HepG2 (cell line): ENCODE data around the gene SEMA4F. TPM values are rescaled to one million over a fixed set of nuclear protein-coding genes. Genes with fewer than 3 reads are reported as not detected.

ENCODE experiments used
- ATAC-seq: fragments of 200-7000 bp; cut with Tn5 transposase; 3 replicates; pipeline ENCODE4 v1.9.1; 2020; ENCODE audit warnings: mild to moderate bottlenecking, moderate library complexity
- BruUV-seq: library from RNA; stranded (reverse); fragments of 400-500 nt; replicated peaks from 2 replicates; lab custom pipeline; 2021; lab: Mats Ljungman, UMichigan
- CTCF ChIA-PET: fragments of 300-600 bp; formaldehyde crosslinking; extraction: SDS; loops from one replicate; lab custom pipeline; 2021; ENCODE audit warnings: low total read pairs, inconsistent platforms, low intra/inter-chr PET ratio; lab: Yijun Ruan, JAX
- POLR2A ChIA-PET: fragments of 350-600 bp; sonication (Branson Sonifier 250); formaldehyde crosslinking; loops from one replicate; lab custom pipeline; 2020; ENCODE audit warnings: antibody characterized with exemption, inconsistent platforms; lab: Yijun Ruan, JAX
- DNase-seq: peaks from one replicate; pipeline ENCODE4 v3.0.0-alpha.2; 2015; ENCODE audit warnings: low spot score
- FAIRE-seq: peaks from 3 replicates; lab custom pipeline; 2011; peaks lifted over from hg19 to GRCh38; lab: Jason Lieb, UNC
- H2AFZ ChIP-seq: one replicate; pipeline ENCODE4 v1.6.1; 2011; ENCODE audit warnings: low read length, inconsistent platforms
- H3K27ac ChIP-seq: fragments of 300-600 bp; 3 replicates; pipeline ENCODE4 v1.8.0; 2011; ENCODE audit warnings: mixed run types, mild to moderate bottlenecking, mixed read lengths, low read length, inconsistent platforms; ENCODE audit not compliant: insufficient read depth; ENCODE audit errors: extremely low read length
- H3K27me3 ChIP-seq, 2 experiments: fragments of 200-600 bp in 1 of 2; 2 replicates in 1 of 2; 3 replicates in 1 of 2; pipeline versions ENCODE4 v1.6.0 to v1.8.0; 2011; ENCODE audit warnings: low read length in 2 of 2, mild to moderate bottlenecking in 2 of 2, moderate library complexity in 2 of 2, inconsistent platforms in 1 of 2; ENCODE audit not compliant: insufficient read depth in 2 of 2, control insufficient read depth in 1 of 2
- H3K36me3 ChIP-seq, 2 experiments: fragments of 200-600 bp in 1 of 2; replicated peaks in 1 of 2; 2 replicates in 1 of 2; 3 replicates in 1 of 2; pipeline versions ENCODE4 v1.5.1 to v1.8.0; 2011; ENCODE audit warnings: low read length in 2 of 2, inconsistent platforms in 1 of 2; ENCODE audit not compliant: insufficient read depth in 2 of 2, control insufficient read depth in 1 of 2
- H3K4me1 ChIP-seq: 2 replicates; pipeline ENCODE4 v1.5.1; 2012; ENCODE audit warnings: low read length, inconsistent platforms; ENCODE audit not compliant: insufficient read depth
- H3K4me2 ChIP-seq: 2 replicates; pipeline ENCODE4 v1.6.0; 2011; ENCODE audit warnings: low read depth, low read length, inconsistent platforms
- H3K4me3 ChIP-seq, 3 experiments: fragments of 200-600 bp in 1 of 3; sonication (generic), shearing (Covaris generic) in 1 of 3; replicated peaks in 1 of 3; 2 replicates each; pipeline ENCODE4 v1.5.1; 2011 to 2016; ENCODE audit warnings: low read length in 3 of 3, inconsistent platforms in 2 of 3, low read depth in 2 of 3, mild to moderate bottlenecking in 2 of 3, control low read depth in 1 of 3, mixed read lengths in 1 of 3; ENCODE audit not compliant: insufficient read depth in 1 of 3
- H3K79me2 ChIP-seq: one replicate; pipeline ENCODE4 v1.6.1; 2011; ENCODE audit warnings: low read length, inconsistent platforms; ENCODE audit not compliant: insufficient read depth
- H3K9ac ChIP-seq: 2 replicates; pipeline ENCODE4 v1.6.0; 2011; ENCODE audit warnings: mild to moderate bottlenecking, low read depth, low read length, inconsistent platforms; ENCODE audit not compliant: insufficient read depth
- H3K9me3 ChIP-seq: 2 replicates; pipeline ENCODE4 v1.5.1; 2012; ENCODE audit warnings: mild to moderate bottlenecking, low read length
- H4K20me1 ChIP-seq: 2 replicates; pipeline ENCODE4 v1.6.0; 2011; ENCODE audit warnings: inconsistent platforms, mild to moderate bottlenecking, low read length, moderate library complexity; ENCODE audit not compliant: insufficient read depth
- ARNT2 ChIP-seq: sonication (generic); formaldehyde crosslinking; IDR thresholded peaks from 2 replicates; pipeline ENCODE4 v1.8.0; 2022; ENCODE audit warnings: mild to moderate bottlenecking, low read depth, missing genetic modification reagents, moderate library complexity
- EEA1 ChIP-seq: sonication (generic); formaldehyde crosslinking; IDR thresholded peaks from 2 replicates; pipeline ENCODE4 v1.5.1; 2020; ENCODE audit warnings: mild to moderate bottlenecking, missing genetic modification reagents, borderline replicate concordance
- GATAD2A ChIP-seq: IDR thresholded peaks from 2 replicates; pipeline ENCODE4 v1.6.1; 2016
- HNRNPL ChIP-seq: fragments of 200-400 bp; formaldehyde crosslinking; IDR thresholded peaks from 2 replicates; pipeline ENCODE4 v1.6.1; 2017; ENCODE audit warnings: mild to moderate bottlenecking, low read depth, low read length
- NFIC ChIP-seq: IDR thresholded peaks from 2 replicates; pipeline ENCODE4 v1.6.1; 2012; ENCODE audit warnings: mild to moderate bottlenecking, low read length, inconsistent platforms
- ZBTB3 ChIP-seq: sonication (generic); formaldehyde crosslinking; IDR thresholded peaks from 2 replicates; pipeline ENCODE4 v1.4.0; 2020; ENCODE audit warnings: low read depth, mild to moderate bottlenecking, moderate library complexity, missing genetic modification reagents, borderline replicate concordance
- ZNF256 ChIP-seq: sonication (generic); formaldehyde crosslinking; conservative IDR thresholded peaks from 2 replicates; pipeline ENCODE4 v1.4.0; 2020; ENCODE audit warnings: missing genetic modification reagents
- ZNF614 ChIP-seq: IDR thresholded peaks from 2 replicates; pipeline ENCODE4 v1.6.1; 2018; ENCODE audit warnings: missing biosample characterization, missing genetic modification reagents, inconsistent platforms, borderline replicate concordance
- ZNF619 ChIP-seq: sonication (generic); formaldehyde crosslinking; IDR thresholded peaks from 2 replicates; pipeline ENCODE4 v1.4.0; 2020; ENCODE audit warnings: mild to moderate bottlenecking, missing genetic modification reagents
- ZNF749 ChIP-seq: sonication (generic); formaldehyde crosslinking; IDR thresholded peaks from 2 replicates; pipeline ENCODE4 v1.8.0; 2022; ENCODE audit warnings: mild to moderate bottlenecking, missing genetic modification reagents, moderate library complexity, borderline replicate concordance
- ZNF878 ChIP-seq: sonication (generic); formaldehyde crosslinking; IDR thresholded peaks from 2 replicates; pipeline ENCODE4 v1.8.1; 2023; ENCODE audit warnings: mild to moderate bottlenecking, missing genetic modification reagents, moderate library complexity
- ZSCAN21 ChIP-seq: sonication (generic); formaldehyde crosslinking; IDR thresholded peaks from 2 replicates; pipeline ENCODE4 v1.8.0; 2022; ENCODE audit warnings: mild to moderate bottlenecking, missing genetic modification reagents, moderate library complexity, borderline replicate concordance
- ZSCAN30 ChIP-seq: sonication (generic); formaldehyde crosslinking; IDR thresholded peaks from 2 replicates; pipeline ENCODE4 v1.5.0; 2020; ENCODE audit warnings: mild to moderate bottlenecking, missing genetic modification reagents
- WGBS: methylation state at CpG from one replicate; pipeline ENCODE4 v1.1.6; 2017; ENCODE audit warnings: low lambda C conversion rate; 5-methylcytosine and 5-hydroxymethylcytosine counted together
- in situ Hi-C: cut with HindIII; loops from 2 replicates; pipeline ENCODE4 v1.10.0; 2017; ENCODE audit warnings: low pct_unique_long_range_greater_than_20kb; ENCODE audit not compliant: extremely low pct_ligation_motif_present
- intact Hi-C: fragments of 100-400 bp; cut with micrococcal nuclease; formaldehyde crosslinking; loops from one replicate; pipeline ENCODE4 v1.10.0; 2022; ENCODE audit not compliant: unreplicated experiment
- polyA plus RNA-seq, 8 experiments: library from polyadenylated mRNA; depleted of rRNA in 3 of 8; stranded (reverse) in 7 of 8; unstranded in 1 of 8; fragments of >200 nt; fragmentation: Illumina TruSeq in 4 of 8; extraction: Trizol in 4 of 8; gene quantifications; 2 replicates each; pipeline versions ENCODE4 v1.2.1 to v1.2.3, GENCODE V29; 2011 to 2016; ENCODE audit warnings: low read depth in 4 of 8, missing spikeins in 1 of 8, mixed read lengths in 1 of 8; ENCODE audit not compliant: insufficient read depth in 1 of 8
- total RNA-seq, 5 experiments: library from RNA; depleted of rRNA; stranded (reverse); fragments of >200 nt; fragmentation: Illumina TruSeq; extraction: Trizol; gene quantifications; 2 replicates each; pipeline ENCODE4 v1.2.3, GENCODE V29; 2016; ENCODE audit warnings: low read depth in 1 of 5
- TF ChIP-seq, protein P1 (sequence below): sonication (generic); formaldehyde crosslinking; IDR thresholded peaks from 2 replicates; pipeline ENCODE4 v1.8.0; 2022; ENCODE audit warnings: mild to moderate bottlenecking, missing genetic modification reagents, moderate library complexity
- TF ChIP-seq, protein P2 (sequence below): sonication (generic); formaldehyde crosslinking; IDR thresholded peaks from 2 replicates; pipeline ENCODE4 v1.4.0; 2020; ENCODE audit warnings: missing genetic modification reagents, borderline replicate concordance
- TF ChIP-seq, protein P3 (sequence below): sonication (generic); formaldehyde crosslinking; IDR thresholded peaks from 2 replicates; pipeline ENCODE4 v1.4.0; 2020; ENCODE audit warnings: mild to moderate bottlenecking, missing genetic modification reagents

The SEMA4F gene
- total and polyA plus RNA-seq, 2 of the 13 experiments (the other 11 are each of a cell fraction or from before 2014, with no cell fraction given), result 7.1 to 10.3 TPM

DNA sequence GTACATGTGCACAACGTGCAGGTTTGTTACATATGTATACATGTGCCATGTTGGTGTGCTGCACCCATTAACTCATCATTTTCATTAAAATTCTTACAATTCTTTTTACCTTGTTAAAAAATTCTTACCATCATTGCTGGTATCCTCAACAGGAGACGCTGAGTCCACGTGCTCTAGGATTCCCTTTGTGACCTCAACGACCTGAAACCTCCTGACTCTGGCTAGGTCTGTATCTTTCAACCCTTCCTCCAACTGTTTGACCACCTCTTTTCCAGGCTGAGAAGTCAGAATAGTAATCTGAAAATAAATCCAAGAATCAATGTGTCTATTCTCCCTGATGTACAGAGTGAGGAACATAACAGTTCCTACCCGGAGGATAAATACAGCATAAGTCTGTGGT is 47.1 kb upstream of the SEMA4F start:
- H3K9me3 ChIP-seq, result no peaks in the 10 kb centered on the region
- no peaks in the 10 kb centered on the region for H3K4me1 ChIP-seq
- no peaks in the 10 kb centered on the region for H3K79me2 ChIP-seq
- H3K36me3 ChIP-seq, result no peaks in the 10 kb centered on the region
- H3K27ac ChIP-seq, result no peak overlapping the region
- H3K4me2 ChIP-seq, result no peak overlapping the region
- no peak for DNase-seq
- ChIA-PET CTCF (no interaction called here), POLR2A (no interaction called here)
- TF ChIP-seq GATAD2A (CRISPR knock-in tag) (no peak), HNRNPL (no peak), ZSCAN30 (CRISPR knock-in tag) (no peak), ZNF749 (CRISPR knock-in tag) (no peak), ARNT2 (CRISPR knock-in tag) (no peak), ZNF619 (CRISPR knock-in tag) (no peak), ZNF256 (no peak), ZBTB3 (CRISPR knock-in tag) (no peak), NFIC (no peak), EEA1 (no peak), ZNF878 (CRISPR knock-in tag) (no peak), ZNF614 (CRISPR knock-in tag) (no peak), ZSCAN21 (CRISPR knock-in tag) (no peak)
- TF ChIP-seq, protein P1, sequence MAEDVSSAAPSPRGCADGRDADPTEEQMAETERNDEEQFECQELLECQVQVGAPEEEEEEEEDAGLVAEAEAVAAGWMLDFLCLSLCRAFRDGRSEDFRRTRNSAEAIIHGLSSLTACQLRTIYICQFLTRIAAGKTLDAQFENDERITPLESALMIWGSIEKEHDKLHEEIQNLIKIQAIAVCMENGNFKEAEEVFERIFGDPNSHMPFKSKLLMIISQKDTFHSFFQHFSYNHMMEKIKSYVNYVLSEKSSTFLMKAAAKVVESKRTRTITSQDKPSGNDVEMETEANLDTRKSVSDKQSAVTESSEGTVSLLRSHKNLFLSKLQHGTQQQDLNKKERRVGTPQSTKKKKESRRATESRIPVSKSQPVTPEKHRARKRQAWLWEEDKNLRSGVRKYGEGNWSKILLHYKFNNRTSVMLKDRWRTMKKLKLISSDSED, result no peak
- TF ChIP-seq, protein P2, sequence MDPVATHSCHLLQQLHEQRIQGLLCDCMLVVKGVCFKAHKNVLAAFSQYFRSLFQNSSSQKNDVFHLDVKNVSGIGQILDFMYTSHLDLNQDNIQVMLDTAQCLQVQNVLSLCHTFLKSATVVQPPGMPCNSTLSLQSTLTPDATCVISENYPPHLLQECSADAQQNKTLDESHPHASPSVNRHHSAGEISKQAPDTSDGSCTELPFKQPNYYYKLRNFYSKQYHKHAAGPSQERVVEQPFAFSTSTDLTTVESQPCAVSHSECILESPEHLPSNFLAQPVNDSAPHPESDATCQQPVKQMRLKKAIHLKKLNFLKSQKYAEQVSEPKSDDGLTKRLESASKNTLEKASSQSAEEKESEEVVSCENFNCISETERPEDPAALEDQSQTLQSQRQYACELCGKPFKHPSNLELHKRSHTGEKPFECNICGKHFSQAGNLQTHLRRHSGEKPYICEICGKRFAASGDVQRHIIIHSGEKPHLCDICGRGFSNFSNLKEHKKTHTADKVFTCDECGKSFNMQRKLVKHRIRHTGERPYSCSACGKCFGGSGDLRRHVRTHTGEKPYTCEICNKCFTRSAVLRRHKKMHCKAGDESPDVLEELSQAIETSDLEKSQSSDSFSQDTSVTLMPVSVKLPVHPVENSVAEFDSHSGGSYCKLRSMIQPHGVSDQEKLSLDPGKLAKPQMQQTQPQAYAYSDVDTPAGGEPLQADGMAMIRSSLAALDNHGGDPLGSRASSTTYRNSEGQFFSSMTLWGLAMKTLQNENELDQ (CRISPR knock-in tag), result no peak
- TF ChIP-seq, protein P3, sequence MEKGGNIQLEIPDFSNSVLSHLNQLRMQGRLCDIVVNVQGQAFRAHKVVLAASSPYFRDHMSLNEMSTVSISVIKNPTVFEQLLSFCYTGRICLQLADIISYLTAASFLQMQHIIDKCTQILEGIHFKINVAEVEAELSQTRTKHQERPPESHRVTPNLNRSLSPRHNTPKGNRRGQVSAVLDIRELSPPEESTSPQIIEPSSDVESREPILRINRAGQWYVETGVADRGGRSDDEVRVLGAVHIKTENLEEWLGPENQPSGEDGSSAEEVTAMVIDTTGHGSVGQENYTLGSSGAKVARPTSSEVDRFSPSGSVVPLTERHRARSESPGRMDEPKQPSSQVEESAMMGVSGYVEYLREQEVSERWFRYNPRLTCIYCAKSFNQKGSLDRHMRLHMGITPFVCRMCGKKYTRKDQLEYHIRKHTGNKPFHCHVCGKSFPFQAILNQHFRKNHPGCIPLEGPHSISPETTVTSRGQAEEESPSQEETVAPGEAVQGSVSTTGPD (CRISPR knock-in tag), result no peak
- ATAC-seq, result no peak
- 12% methylated on average over 5 of the region's 5 CpGs for WGBS
- no peak overlapping the region for H2AFZ ChIP-seq
- H3K27me3 ChIP-seq, result 0 out of 5 replicates have a peak, but pooled peaks cover 0 to 5% of the 10 kb centered on the region in 2 experiments
- no peak overlapping the region for H3K4me3 ChIP-seq
- no peaks in the 10 kb centered on the region for H4K20me1 ChIP-seq
- BruUV-seq, result no TSS peak
- in situ Hi-C loops, result no loop called here
- no peak for FAIRE-seq
- no peak overlapping the region for H3K9ac ChIP-seq
- intact Hi-C loops, result no loop called here
